ENCODE measurements around the gene ZDHHC6. TPM values are rescaled to one million over a fixed set of nuclear protein-coding genes. Genes with fewer than 3 reads are reported as not detected.

ZDHHC6 gene
- total and polyA plus RNA-seq, 2 of the 8 experiments (the other 6 are each of a cell fraction or from before 2014, with no cell fraction given): 13.6 to 27.4 TPM

DNA sequence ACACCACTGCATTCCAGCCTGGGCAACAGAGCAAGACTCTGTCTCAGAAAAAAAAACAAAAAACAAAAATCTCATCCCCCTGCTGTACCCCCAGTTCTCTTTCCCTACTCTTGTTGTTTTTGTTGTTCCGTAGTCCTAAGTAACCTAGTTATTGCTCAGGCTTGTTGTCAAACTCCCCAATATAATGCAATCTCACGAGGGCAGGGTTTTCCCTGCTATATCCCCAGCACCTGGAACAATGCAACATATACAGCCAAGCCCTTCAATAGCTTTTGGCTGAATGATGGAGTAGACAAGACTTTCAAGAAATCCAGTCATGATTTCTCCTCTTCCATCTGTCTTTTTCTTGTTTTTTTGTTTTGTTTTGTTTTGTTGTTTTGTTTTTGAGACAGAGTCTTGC, 62.6 kb downstream of the ZDHHC6 start:
- Histone ChIP-seq H4K8ac (ENCODE audit: extremely low read depth, insufficient read depth, low read length) (no peak overlapping the region), H2BK120ac (replicated peaks; ENCODE audit: low read depth, low read length) (no peak overlapping the region), H3K79me1 (ENCODE audit: low read depth, low read length) (no peaks in the 10 kb centered on the region), H3K36me3 (ENCODE audit: control insufficient read depth in 2 of 4, insufficient read depth in 4 of 4, low read length in 3 of 4) (no peaks in the 10 kb centered on the region), H3K14ac (ENCODE audit: insufficient read length) (no peak overlapping the region), H3K79me2 (ENCODE audit: control insufficient read depth in 1 of 2, insufficient read depth in 2 of 2, low read length in 2 of 2) (no peaks in the 10 kb centered on the region), H3K23ac (ENCODE audit: insufficient read length) (no peak overlapping the region), H3K4me3 (ENCODE audit: extremely low read depth in 1 of 4, insufficient read depth in 2 of 4, low read depth in 3 of 4, low read length in 4 of 4) (no peak overlapping the region), H3K27me3 (replicated peaks in 1 of 4; ENCODE audit: control insufficient read depth in 3 of 4, extremely low read depth in 1 of 4, insufficient read depth in 3 of 4, low read length in 3 of 4) (no peaks in the 10 kb centered on the region), H3K4me2 (ENCODE audit: insufficient read depth in 1 of 2, low read depth in 2 of 2, low read length in 2 of 2) (no peak overlapping the region), H3K9me3 (ENCODE audit: insufficient read depth in 2 of 2, low read depth in 1 of 2, low read length in 1 of 2) (no peaks in the 10 kb centered on the region), H2AFZ (ENCODE audit: low read length) (no peak overlapping the region), H4K91ac (replicated peaks; ENCODE audit: insufficient read length, low read length) (no peak overlapping the region), H2BK5ac (ENCODE audit: low read depth, low read length) (no peak overlapping the region), H3K4me1 (replicated peaks in 1 of 4; ENCODE audit: control insufficient read depth in 3 of 4, insufficient read depth in 4 of 4, low read length in 3 of 4) (no peaks in the 10 kb centered on the region), H3K9ac (replicated peaks in 1 of 4; ENCODE audit: extremely low read depth in 1 of 4, low read depth in 3 of 4, low read length in 3 of 4) (no peak overlapping the region), H2AK5ac (ENCODE audit: low read depth, low read length) (no peak overlapping the region), H3K18ac (ENCODE audit: extremely low read depth, low read length) (no peak overlapping the region), H4K5ac (ENCODE audit: insufficient read length, low read depth, low read length) (no peak overlapping the region), H4K20me1 (replicated peaks in 1 of 2; ENCODE audit: control insufficient read depth in 1 of 2, insufficient read depth in 2 of 2, low read length in 2 of 2) (no peaks in the 10 kb centered on the region), H3K4ac (replicated peaks; ENCODE audit: insufficient read length, low read depth, low read length) (no peak overlapping the region), H3K56ac (replicated peaks; ENCODE audit: insufficient read length, low read depth, low read length) (no peak overlapping the region), H2BK20ac (ENCODE audit: low read length) (no peak overlapping the region), H2BK15ac (ENCODE audit: low read length) (no peak overlapping the region), H3K27ac (ENCODE audit: low read depth, low read length) (no peak overlapping the region), H3K23me2 (ENCODE audit: low read depth, low read length) (no peaks in the 10 kb centered on the region), H2BK12ac (ENCODE audit: low read depth, low read length) (no peak overlapping the region)
- FAIRE-seq (no peak), DNase-seq (ENCODE audit: low read depth in 1 of 2, low spot score in 2 of 2) (no peak)
- TF ChIP-seq TCF12 (IDR thresholded peaks at IDR 0.05; ENCODE audit: low read depth, low read length): no peak
- no peak for TF ChIP-seq SP1 (IDR thresholded peaks at IDR 0.05; ENCODE audit: low read depth, low read length)
- no peak for TF ChIP-seq CEBPB (IDR thresholded peaks at IDR 0.05; ENCODE audit: low read depth, low read length)
- no peak for TF ChIP-seq SP4 (IDR thresholded peaks at IDR 0.05; ENCODE audit: low read length)
- TF ChIP-seq GABPA (IDR thresholded peaks at IDR 0.05; ENCODE audit: borderline replicate concordance, insufficient read depth, low read length): no peak
- TF ChIP-seq POLR2A (IDR thresholded peaks at IDR 0.05; ENCODE audit: control extremely low read depth in 1 of 2, low read depth in 2 of 2, low read length in 2 of 2): no peak
- TF ChIP-seq KDM1A (IDR thresholded peaks at IDR 0.05; ENCODE audit: borderline replicate concordance, low read length): no peak
- ChIA-PET CTCF (ENCODE audit: partially characterized antibody) (interaction anchor here (0.7 to 1.4 kb wide), 5 partner anchors 9 to 45 kb away, joined by 3 to 4 read pairs (median 3); partner anchors contain the start of gene ACSL5), POLR2A (ENCODE audit: partially characterized antibody) (interaction anchor here (1.2 kb wide), 1 partner anchor 9 kb away, joined by 3 read pairs; no protein-coding TSS in a partner anchor)
- 92% methylated on average over 2 of the region's 2 CpGs; no CpG with 5 or more reads in 1 of the 2 experiments for WGBS, 2 experiments (ENCODE audit: extremely low coverage in 1 of 2, insufficient coverage in 1 of 2, insufficient read length in 1 of 2, insufficient replicate concordance in 2 of 2, low coverage in 1 of 2, low lambda C conversion rate in 2 of 2, missing lambda C conversion rate in 1 of 2)

Data from H1 (cell line).